Kidney (tissue), 14 donors: ENCODE data around the gene NFKB2. TPM values are rescaled to one million over a fixed set of nuclear protein-coding genes. Genes with fewer than 3 reads are reported as not detected.

Experiments used
- DNase-seq, 5 donors: peaks; one replicate each; pipeline ENCODE4 v3.0.0-alpha.2; 2013 to 2020
- FAIRE-seq: peaks from 2 replicates; lab custom pipeline; 2012; peaks lifted over from hg19 to GRCh38; lab: Jason Lieb, UNC
- H3K27ac ChIP-seq, 2 donors: one replicate each; pipeline ENCODE4 v1.7.0; 2013; ENCODE audit warnings: low read depth in 2 of 2, low read length in 2 of 2, inconsistent platforms in 1 of 2
- H3K27me3 ChIP-seq: one replicate; pipeline ENCODE4 v1.7.1; 2013; ENCODE audit warnings: low read length, inconsistent platforms; ENCODE audit not compliant: control insufficient read depth, insufficient read depth
- H3K36me3 ChIP-seq, 3 donors: one replicate each; pipeline versions ENCODE4 v1.7.0 to v1.7.1; 2013; ENCODE audit warnings: low read length in 3 of 3, control low read depth in 1 of 3, inconsistent platforms in 1 of 3; ENCODE audit not compliant: insufficient read depth in 3 of 3, control insufficient read depth in 2 of 3
- H3K4me1 ChIP-seq, 3 donors: one replicate each; pipeline versions ENCODE4 v1.7.0 to v1.7.1; 2013; ENCODE audit warnings: low read length in 3 of 3, inconsistent platforms in 1 of 3, low read depth in 1 of 3; ENCODE audit not compliant: control insufficient read depth in 2 of 3, insufficient read depth in 2 of 3
- H3K4me3 ChIP-seq, 3 donors: one replicate each; pipeline versions ENCODE4 v1.7.0 to v1.8.1; 2013; ENCODE audit warnings: low read length in 3 of 3, control low read depth in 1 of 3, inconsistent platforms in 1 of 3
- H3K9ac ChIP-seq, 3 donors: one replicate each; pipeline versions ENCODE4 v1.7.0 to v1.7.1; 2013; ENCODE audit warnings: low read length in 3 of 3, control low read depth in 1 of 3, inconsistent platforms in 1 of 3
- H3K9me3 ChIP-seq, 3 donors: one replicate each; pipeline versions ENCODE4 v1.7.0 to v1.7.1; 2013; ENCODE audit warnings: low read length in 3 of 3, control low read depth in 1 of 3, inconsistent platforms in 1 of 3; ENCODE audit not compliant: control insufficient read depth in 2 of 3, insufficient read depth in 1 of 3
- CTCF ChIP-seq: IDR thresholded peaks from 3 replicates; pipeline ENCODE4 v1.5.1; 2012; ENCODE audit warnings: mild to moderate bottlenecking, moderate library complexity, borderline replicate concordance; ENCODE audit not compliant: insufficient read depth; ENCODE audit errors: extremely low read depth
- intact Hi-C: fragments of 100-400 bp; cut with DNase I; formaldehyde crosslinking; loops from one replicate; pipeline ENCODE4 v1.11.1; 2022
- polyA plus RNA-seq: library from polyadenylated mRNA; stranded (reverse); fragments of 350-450 nt; fragmentation: Illumina TruSeq; extraction: RNeasy Lipid Tissue Mini Kit (QIAGEN cat#74804); gene quantifications from one replicate; pipeline ENCODE4 v1.2.3, GENCODE V29; 2014; ENCODE audit warnings: low read depth, low replicate concordance; ENCODE audit not compliant: insufficient read depth
- total RNA-seq: library from RNA; stranded (reverse); fragmentation: NEBNext Ultra II Directional; extraction: Animal tissue kit (Norgen Biotek cat#: 25700); gene quantifications from one replicate; pipeline ENCODE4 v1.2.1, GENCODE V29; 2021
- donor health status: control.
- donor health status: control.
- donor health status: control.
- donor health status: control.
- donor health status: control.
- donor health status: DM: yes; HTN: yes; CAD: no.
- donor health status: Normal renal cell carcinoma (clear cell type).

Gene NFKB2
- total and polyA plus RNA-seq, 2 donors from 2014 or later = 14.0 to 62.7 TPM

GRCh38 chr10:102394801-102395399 is 605 bp upstream of the NFKB2 start:
- Histone ChIP-seq H3K27ac (peak overlapping the region; percentile 87 to 97), H3K9ac (peak overlapping the region; percentile 49 to 68 (median 56)), H3K27me3 (no peaks in the 10 kb centered on the region), H3K4me3 (peak overlapping the region; percentile 66 to 99 (median 75)), H3K36me3 (peaks cover 0 to 5% (median 0%) of the 10 kb centered on the region in 3 donors), H3K9me3 (no peaks in the 10 kb centered on the region), H3K4me1 (peaks cover 0 to 16% (median 13%) of the 10 kb centered on the region in 3 donors)
- FAIRE-seq (no peak), DNase-seq (peak in 1 of 5 donors; percentile 33)
- intact Hi-C loops = no loop called here
- TF ChIP-seq CTCF = no peak

- Histone ChIP-seq H3K27me3 (no peaks in the 10 kb centered on the region), H3K9me3 (no peaks in the 10 kb centered on the region), H3K36me3 (peaks cover 0 to 5% (median 0%) of the 10 kb centered on the region in 3 donors), H3K27ac (peak overlapping the region; percentile 87 to 97), H3K4me1 (peaks cover 0 to 16% (median 13%) of the 10 kb centered on the region in 3 donors), H3K9ac (peak overlapping the region in 2 of 3 donors; percentile 61 to 97), H3K4me3 (peak overlapping the region; percentile 57 to 79 (median 67))
- no peak for TF ChIP-seq CTCF
- DNase-seq (peak in 2 of 5 donors; percentile 35 to 70), FAIRE-seq (no peak)
- intact Hi-C loops = no loop called here
These were observed 779 bp downstream of the NFKB2 start for GRCh38 chr10:102396317-102396650.

GRCh38 chr10:102396730-102397151 is 1.2 kb downstream of the NFKB2 start:
- Histone ChIP-seq H3K4me1 (peaks cover 0 to 16% (median 13%) of the 10 kb centered on the region in 3 donors), H3K9ac (peak overlapping the region in 1 of 3 donors; percentile 97), H3K9me3 (no peaks in the 10 kb centered on the region), H3K27ac (peak overlapping the region; percentile 87 to 97), H3K36me3 (peaks cover 0 to 5% (median 0%) of the 10 kb centered on the region in 3 donors), H3K4me3 (peak overlapping the region in 2 of 3 donors; percentile 67 to 79), H3K27me3 (no peaks in the 10 kb centered on the region)
- no peak for TF ChIP-seq CTCF
- intact Hi-C loops = no loop called here
- FAIRE-seq (no peak), DNase-seq (peak in 1 of 5 donors; percentile 50)
